Measurements from ENCODE around the gene PXK.

GRCh38 chr3:58392181-58392580 lies 59.5 kb downstream of the PXK start:
- no peak for TF ChIP-seq CTCF (conservative IDR thresholded peaks at IDR 0.05)
- no peak for TF ChIP-seq ZFX (IDR thresholded peaks at IDR 0.05)
